HepG2 (cell line): ENCODE data around the gene HNRNPA1. TPM values are rescaled to one million over a fixed set of nuclear protein-coding genes. Genes with fewer than 3 reads are reported as not detected.
A peak's percentile ranks its signal among the peaks of the same experiment; 100 is the strongest.

Source experiments
- CEBPB ChIP-seq: IDR thresholded peaks from 2 replicates; pipeline ENCODE4 v1.6.1; 2011; ENCODE audit warnings: low read depth, low read length, improper control_type of control experiment, borderline replicate concordance
- HDAC6 ChIP-seq: fragments of 200-600 bp; sonication (generic); IDR thresholded peaks from 2 replicates; pipeline ENCODE4 v1.7.0; 2017; ENCODE audit warnings: mild to moderate bottlenecking, antibody characterized with exemption, low read length, low read depth
- HMG20A ChIP-seq: IDR thresholded peaks from 2 replicates; pipeline ENCODE4 v1.6.1; 2016; ENCODE audit warnings: borderline replicate concordance
- HOXA3 ChIP-seq: sonication (generic); formaldehyde crosslinking; IDR thresholded peaks from 2 replicates; pipeline ENCODE4 v1.5.0; 2020; ENCODE audit warnings: missing genetic modification reagents
- KDM1A ChIP-seq: IDR thresholded peaks from 2 replicates; pipeline ENCODE4 v1.6.1; 2016; ENCODE audit warnings: missing compliant biosample characterization
- KDM2A ChIP-seq: sonication (generic); formaldehyde crosslinking; IDR thresholded peaks from 2 replicates; pipeline ENCODE4 v1.4.0; 2020; ENCODE audit warnings: low read depth, missing genetic modification reagents, borderline replicate concordance
- MBD4 ChIP-seq: IDR thresholded peaks from 2 replicates; pipeline ENCODE4 v1.6.1; 2012; ENCODE audit warnings: low read length, inconsistent platforms, borderline replicate concordance
- NR3C1 ChIP-seq: sonication (generic); formaldehyde crosslinking; IDR thresholded peaks from 2 replicates; pipeline ENCODE4 v1.4.0; 2020; ENCODE audit warnings: missing genetic modification reagents
- PHF8 ChIP-seq: sonication (generic); formaldehyde crosslinking; IDR thresholded peaks from 2 replicates; pipeline ENCODE4 v1.5.0; 2020; ENCODE audit warnings: missing genetic modification reagents
- POLR2G ChIP-seq: fragments of 200-400 bp; formaldehyde crosslinking; IDR thresholded peaks from 2 replicates; pipeline ENCODE4 v1.6.1; 2018; ENCODE audit warnings: mild to moderate bottlenecking, low read depth, low read length, moderate library complexity
- RARG ChIP-seq: sonication (generic); formaldehyde crosslinking; IDR thresholded peaks from 2 replicates; pipeline ENCODE4 v1.4.0; 2020; ENCODE audit warnings: low read depth, mild to moderate bottlenecking, missing genetic modification reagents
- SALL1 ChIP-seq: sonication (generic); formaldehyde crosslinking; IDR thresholded peaks from 2 replicates; pipeline ENCODE4 v1.8.0; 2022; ENCODE audit warnings: mild to moderate bottlenecking, missing genetic modification reagents
- SRY ChIP-seq: sonication (generic); formaldehyde crosslinking; IDR thresholded peaks from 2 replicates; pipeline ENCODE4 v1.8.0; 2022; ENCODE audit warnings: mild to moderate bottlenecking, missing genetic modification reagents
- TOE1 ChIP-seq: sonication (generic); formaldehyde crosslinking; IDR thresholded peaks from 2 replicates; pipeline ENCODE4 v1.4.0; 2020; ENCODE audit warnings: mild to moderate bottlenecking, missing genetic modification reagents
- ZFX ChIP-seq: sonication (generic); formaldehyde crosslinking; IDR thresholded peaks from 2 replicates; pipeline ENCODE4 v1.4.0; 2020; ENCODE audit warnings: mild to moderate bottlenecking, low read depth, missing genetic modification reagents, moderate library complexity
- ZMYM2 ChIP-seq: sonication (generic); formaldehyde crosslinking; IDR thresholded peaks from 2 replicates; pipeline ENCODE4 v1.8.0; 2022; ENCODE audit warnings: mild to moderate bottlenecking, missing genetic modification reagents
- ZNF230 ChIP-seq: sonication (generic); formaldehyde crosslinking; IDR thresholded peaks from 2 replicates; pipeline ENCODE4 v1.4.0; 2020; ENCODE audit warnings: mild to moderate bottlenecking, missing genetic modification reagents
- ZNF331 ChIP-seq: sonication (generic); formaldehyde crosslinking; IDR thresholded peaks from 2 replicates; pipeline ENCODE4 v1.4.0; 2020; ENCODE audit warnings: missing genetic modification reagents
- ZNF577 ChIP-seq: sonication (generic); formaldehyde crosslinking; IDR thresholded peaks from 2 replicates; pipeline ENCODE4 v1.4.0; 2020; ENCODE audit warnings: mild to moderate bottlenecking, low read depth, missing genetic modification reagents, borderline replicate concordance
- ZSCAN29 ChIP-seq: sonication (generic); formaldehyde crosslinking; conservative IDR thresholded peaks from 2 replicates; pipeline ENCODE4 v1.4.0; 2020; ENCODE audit warnings: mild to moderate bottlenecking, missing genetic modification reagents
- polyA plus RNA-seq, 8 experiments: library from polyadenylated mRNA; depleted of rRNA in 3 of 8; stranded (reverse) in 7 of 8; unstranded in 1 of 8; fragments of >200 nt; fragmentation: Illumina TruSeq in 4 of 8; extraction: Trizol in 4 of 8; gene quantifications; 2 replicates each; pipeline versions ENCODE4 v1.2.1 to v1.2.3, GENCODE V29; 2011 to 2016; ENCODE audit warnings: low read depth in 4 of 8, missing spikeins in 1 of 8, mixed read lengths in 1 of 8; ENCODE audit not compliant: insufficient read depth in 1 of 8
- total RNA-seq, 5 experiments: library from RNA; depleted of rRNA; stranded (reverse); fragments of >200 nt; fragmentation: Illumina TruSeq; extraction: Trizol; gene quantifications; 2 replicates each; pipeline ENCODE4 v1.2.3, GENCODE V29; 2016; ENCODE audit warnings: low read depth in 1 of 5
- TF ChIP-seq, protein P1 (sequence below): sonication (generic); formaldehyde crosslinking; IDR thresholded peaks from 2 replicates; pipeline ENCODE4 v1.8.1; 2023; ENCODE audit warnings: missing genetic modification reagents, inconsistent platforms, borderline replicate concordance
- TF ChIP-seq, protein P2 (sequence below): sonication (generic); formaldehyde crosslinking; IDR thresholded peaks from 2 replicates; pipeline ENCODE4 v1.4.0; 2020; ENCODE audit warnings: missing genetic modification reagents
- TF ChIP-seq, protein P3 (sequence below), 2 experiments: sonication (generic) in 1 of 2; formaldehyde crosslinking in 1 of 2; IDR thresholded peaks; 2 replicates each; pipeline versions ENCODE4 v1.4.0 to v1.6.1; 2018 to 2020; ENCODE audit warnings: missing genetic modification reagents in 2 of 2, borderline replicate concordance in 1 of 2, low read depth in 1 of 2, mild to moderate bottlenecking in 1 of 2, missing biosample characterization in 1 of 2
- TF ChIP-seq, protein P4 (sequence below): IDR thresholded peaks from 2 replicates; pipeline ENCODE4 v1.6.1; 2016; ENCODE audit warnings: missing biosample characterization, missing genetic modification reagents, low read depth

Gene HNRNPA1
- total and polyA plus RNA-seq, 2 of the 13 experiments (the other 11 are each of a cell fraction or from before 2014, with no cell fraction given) = 535 to 1,820 TPM

DNA sequence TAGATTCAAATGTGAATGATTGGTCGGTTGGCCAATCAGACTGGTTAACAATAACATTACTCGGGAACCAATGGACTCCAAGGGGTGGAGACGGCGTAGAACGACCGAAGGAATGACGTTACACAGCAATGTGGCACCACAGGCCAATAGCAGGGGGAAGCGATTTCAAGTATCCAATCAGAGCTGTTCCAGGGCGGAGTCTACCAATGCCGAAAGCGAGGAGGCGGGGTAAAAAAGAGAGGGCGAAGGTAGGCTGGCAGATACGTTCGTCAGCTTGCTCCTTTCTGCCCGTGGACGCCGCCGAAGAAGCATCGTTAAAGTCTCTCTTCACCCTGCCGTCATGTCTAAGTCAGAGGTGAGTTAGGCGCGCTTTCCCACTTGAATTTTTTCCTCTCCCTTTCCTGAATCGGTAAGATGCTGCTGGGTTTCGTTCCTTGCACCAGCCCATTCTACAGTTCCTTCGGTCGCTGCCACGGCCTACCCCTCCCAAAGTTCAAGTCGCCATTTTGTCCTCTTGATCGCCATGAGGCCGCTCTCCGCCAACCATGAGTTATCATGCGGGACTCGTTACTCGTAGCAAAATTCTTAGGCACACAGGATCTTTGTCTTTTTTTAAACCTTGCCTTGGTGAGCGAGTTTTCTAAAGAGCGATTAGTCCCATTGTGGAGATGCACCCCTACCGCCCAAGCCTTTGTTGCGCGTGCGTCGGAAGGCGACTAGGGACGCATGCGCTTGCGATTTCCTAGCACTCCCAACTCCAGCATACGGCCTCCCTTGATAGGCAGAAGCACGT lies at the start of gene HNRNPA1 (continued):
- TF ChIP-seq ZSCAN29 (CRISPR knock-in tag) = 0 out of 2 replicates have a peak, but pooled peaks have one; percentile 32
- TF ChIP-seq ZFX = peak; percentile 98
- TF ChIP-seq NR3C1 (CRISPR knock-in tag) = no peak
- TF ChIP-seq HMG20A = 0 out of 2 replicates have a peak, but pooled peaks have one; percentile 18
- TF ChIP-seq CEBPB = peak; percentile 42; the same call in 1 of the 2 replicates
- TF ChIP-seq, protein P1, sequence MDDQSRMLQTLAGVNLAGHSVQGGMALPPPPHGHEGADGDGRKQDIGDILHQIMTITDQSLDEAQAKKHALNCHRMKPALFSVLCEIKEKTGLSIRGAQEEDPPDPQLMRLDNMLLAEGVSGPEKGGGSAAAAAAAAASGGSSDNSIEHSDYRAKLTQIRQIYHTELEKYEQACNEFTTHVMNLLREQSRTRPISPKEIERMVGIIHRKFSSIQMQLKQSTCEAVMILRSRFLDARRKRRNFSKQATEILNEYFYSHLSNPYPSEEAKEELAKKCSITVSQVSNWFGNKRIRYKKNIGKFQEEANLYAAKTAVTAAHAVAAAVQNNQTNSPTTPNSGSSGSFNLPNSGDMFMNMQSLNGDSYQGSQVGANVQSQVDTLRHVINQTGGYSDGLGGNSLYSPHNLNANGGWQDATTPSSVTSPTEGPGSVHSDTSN = no peak; the same call in 1 of the 2 replicates
- no peak for TF ChIP-seq ZNF230 (CRISPR knock-in tag)
- 0 out of 2 replicates have a peak, but pooled peaks have one; percentile 46 for TF ChIP-seq KDM2A (CRISPR knock-in tag)
- no peak; the same call in 1 of the 2 replicates for TF ChIP-seq HDAC6
- TF ChIP-seq HOXA3 (CRISPR knock-in tag) = peak; percentile 75
- peak; percentile 79; the same call in 1 of the 2 replicates for TF ChIP-seq SRY (CRISPR knock-in tag)
- peak; percentile 81 for TF ChIP-seq PHF8
- 0 out of 2 replicates have a peak, but pooled peaks have one; percentile 6 for TF ChIP-seq RARG (CRISPR knock-in tag)
- peak; percentile 99 for TF ChIP-seq POLR2G
- TF ChIP-seq, protein P2, sequence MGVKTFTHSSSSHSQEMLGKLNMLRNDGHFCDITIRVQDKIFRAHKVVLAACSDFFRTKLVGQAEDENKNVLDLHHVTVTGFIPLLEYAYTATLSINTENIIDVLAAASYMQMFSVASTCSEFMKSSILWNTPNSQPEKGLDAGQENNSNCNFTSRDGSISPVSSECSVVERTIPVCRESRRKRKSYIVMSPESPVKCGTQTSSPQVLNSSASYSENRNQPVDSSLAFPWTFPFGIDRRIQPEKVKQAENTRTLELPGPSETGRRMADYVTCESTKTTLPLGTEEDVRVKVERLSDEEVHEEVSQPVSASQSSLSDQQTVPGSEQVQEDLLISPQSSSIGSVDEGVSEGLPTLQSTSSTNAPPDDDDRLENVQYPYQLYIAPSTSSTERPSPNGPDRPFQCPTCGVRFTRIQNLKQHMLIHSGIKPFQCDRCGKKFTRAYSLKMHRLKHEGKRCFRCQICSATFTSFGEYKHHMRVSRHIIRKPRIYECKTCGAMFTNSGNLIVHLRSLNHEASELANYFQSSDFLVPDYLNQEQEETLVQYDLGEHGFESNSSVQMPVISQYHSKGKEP (CRISPR knock-in tag) = no peak
- TF ChIP-seq, protein P3, sequence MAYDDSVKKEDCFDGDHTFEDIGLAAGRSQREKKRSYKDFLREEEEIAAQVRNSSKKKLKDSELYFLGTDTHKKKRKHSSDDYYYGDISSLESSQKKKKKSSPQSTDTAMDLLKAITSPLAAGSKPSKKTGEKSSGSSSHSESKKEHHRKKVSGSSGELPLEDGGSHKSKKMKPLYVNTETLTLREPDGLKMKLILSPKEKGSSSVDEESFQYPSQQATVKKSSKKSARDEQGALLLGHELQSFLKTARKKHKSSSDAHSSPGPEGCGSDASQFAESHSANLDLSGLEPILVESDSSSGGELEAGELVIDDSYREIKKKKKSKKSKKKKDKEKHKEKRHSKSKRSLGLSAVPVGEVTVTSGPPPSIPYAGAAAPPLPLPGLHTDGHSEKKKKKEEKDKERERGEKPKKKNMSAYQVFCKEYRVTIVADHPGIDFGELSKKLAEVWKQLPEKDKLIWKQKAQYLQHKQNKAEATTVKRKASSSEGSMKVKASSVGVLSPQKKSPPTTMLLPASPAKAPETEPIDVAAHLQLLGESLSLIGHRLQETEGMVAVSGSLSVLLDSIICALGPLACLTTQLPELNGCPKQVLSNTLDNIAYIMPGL (CRISPR knock-in tag; IDR thresholded peaks at IDR 0.05; ENCODE audit: borderline replicate concordance in 1 of 2, low read depth in 1 of 2) = peak; percentile 77 to 78
- peak; percentile 49; the same call in 1 of the 2 replicates for TF ChIP-seq TOE1
- TF ChIP-seq MBD4 = no peak
- TF ChIP-seq ZNF577 (CRISPR knock-in tag) = no peak
- no peak for TF ChIP-seq ZMYM2 (CRISPR knock-in tag)
- no peak for TF ChIP-seq KDM1A (CRISPR knock-in tag)
- TF ChIP-seq SALL1 = peak; percentile 62
- peak; percentile 46; the same call in 1 of the 2 replicates for TF ChIP-seq ZNF331 (CRISPR knock-in tag)
- TF ChIP-seq, protein P4, sequence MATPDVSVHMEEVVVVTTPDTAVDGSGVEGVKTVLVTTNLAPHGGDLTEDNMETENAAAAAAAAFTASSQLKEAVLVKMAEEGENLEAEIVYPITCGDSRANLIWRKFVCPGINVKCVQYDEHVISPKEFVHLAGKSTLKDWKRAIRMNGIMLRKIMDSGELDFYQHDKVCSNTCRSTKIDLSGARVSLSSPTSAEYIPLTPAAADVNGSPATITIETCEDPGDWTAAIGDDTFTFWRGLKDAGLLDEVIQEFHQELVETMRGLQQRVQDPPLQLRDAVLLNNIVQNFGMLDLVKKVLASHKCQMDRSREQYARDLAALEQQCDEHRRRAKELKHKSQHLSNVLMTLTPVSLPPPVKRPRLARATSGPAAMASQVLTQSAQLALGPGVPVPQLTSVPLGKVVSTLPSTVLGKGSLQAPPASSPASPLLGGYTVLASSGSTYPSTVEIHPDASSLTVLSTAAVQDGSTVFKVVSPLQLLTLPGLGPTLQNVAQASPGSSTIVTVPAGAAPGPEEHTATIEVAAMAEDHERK (CRISPR knock-in tag) = no peak
